Loucy (cell line): ENCODE measurements around the gene CHST1.

Experiments used
- CTCF ChIP-seq: fragments of 200-600 bp; sonication (generic); conservative IDR thresholded peaks from 2 replicates; pipeline ENCODE4 v1.5.1; 2014; ENCODE audit warnings: mild to moderate bottlenecking, antibody characterized with exemption, low read length
- EZH2phosphoT487 ChIP-seq: fragments of 200-600 bp; IDR thresholded peaks from 2 replicates; pipeline ENCODE4 v1.6.1; 2018; ENCODE audit warnings: antibody characterized with exemption, mild to moderate bottlenecking, moderate library complexity, borderline replicate concordance

- TF ChIP-seq CTCF (no peak), EZH2phosphoT487 (no peak)
Measured at GRCh38 chr11:45677770-45678512, 12.5 kb upstream of the CHST1 start.
